Esophagus mucosa (tissue), 1 donor: ENCODE measurements around the gene C17orf50. TPM values are rescaled to one million over a fixed set of nuclear protein-coding genes. Genes with fewer than 3 reads are reported as not detected.
A peak's percentile ranks its signal among the peaks of the same experiment; 100 is the strongest.

Source experiments
- ATAC-seq: fragments of 200-7000 bp; cut with Tn5 transposase; one replicate; pipeline ENCODE4 v1.9.1; 2020
- total RNA-seq: library from RNA; stranded (reverse); gene quantifications from one replicate; pipeline ENCODE4 v1.2.4, GENCODE V29; 2023
- donor health status: DM: yes; HTN: yes; CAD: no.

Gene C17orf50
- total RNA-seq, 1 donor from 2014 or later, result not detected

DNA sequence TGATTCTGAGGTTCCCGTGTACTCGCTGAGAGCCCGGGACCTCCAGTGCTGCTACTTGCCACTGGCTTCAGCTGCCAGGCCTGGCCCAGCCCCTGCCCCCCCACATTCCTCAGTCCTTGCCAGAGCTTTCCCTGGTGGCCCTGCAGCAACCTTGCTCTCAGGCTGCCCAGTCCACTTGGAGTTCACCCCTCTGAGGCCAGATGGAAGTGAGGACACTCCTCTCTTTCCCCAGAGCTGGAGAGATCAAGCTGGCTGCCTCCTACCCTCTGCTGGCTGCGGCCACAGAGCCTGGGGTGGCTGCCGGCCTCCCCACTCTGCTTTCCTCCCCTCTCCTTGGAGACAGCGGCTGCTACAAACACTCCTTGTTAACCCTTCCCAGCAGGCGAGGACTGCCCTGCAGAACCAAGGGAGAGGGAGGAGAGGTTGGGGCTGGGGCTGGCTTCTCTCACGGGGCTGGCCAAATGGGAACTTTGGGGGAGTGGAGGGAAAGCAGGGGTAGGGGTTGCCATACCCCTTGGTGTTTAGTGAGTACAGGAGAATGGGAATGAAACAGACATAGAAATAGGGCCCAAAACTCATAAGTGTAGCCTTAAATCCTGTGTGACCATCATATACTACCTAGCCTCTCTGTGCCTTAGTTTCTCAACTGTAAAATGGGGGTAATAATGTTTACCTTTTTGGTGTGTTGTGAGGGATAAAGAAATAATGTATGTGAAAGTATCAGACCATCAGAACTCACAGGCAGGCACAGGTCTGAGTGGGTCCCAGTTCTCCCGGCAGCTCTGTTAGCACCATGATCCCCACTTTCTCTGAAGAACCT is 7.5 kb upstream of the C17orf50 start, which contains the start of gene GAS2L2:
TSS of gene GAS2L2 (minus strand) at position 295 of the 820 bp plus-strand sequence. CDS start 389 bp downstream, outside the sequence.
- no peak for ATAC-seq

DNA sequence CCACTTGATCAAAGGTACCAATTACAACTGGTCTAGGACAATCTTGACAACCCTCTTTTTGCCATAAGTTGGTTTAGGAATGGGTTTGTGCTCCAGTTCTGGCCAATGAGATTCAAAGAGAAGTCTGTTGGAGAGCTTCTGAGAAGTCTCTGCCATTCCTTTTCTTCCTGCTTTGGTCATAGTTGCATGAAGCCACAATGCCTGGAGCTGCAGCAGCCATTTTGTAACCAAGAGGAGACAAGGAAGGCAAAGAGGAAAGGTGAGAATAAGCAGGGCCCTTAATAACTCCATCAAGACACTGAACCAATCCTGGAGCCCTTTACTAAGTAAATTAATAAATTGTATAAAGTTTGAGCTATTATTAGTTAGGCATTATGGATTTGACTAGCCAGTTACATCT is 3.4 kb upstream of the C17orf50 start:
- ATAC-seq, result no peak

DNA sequence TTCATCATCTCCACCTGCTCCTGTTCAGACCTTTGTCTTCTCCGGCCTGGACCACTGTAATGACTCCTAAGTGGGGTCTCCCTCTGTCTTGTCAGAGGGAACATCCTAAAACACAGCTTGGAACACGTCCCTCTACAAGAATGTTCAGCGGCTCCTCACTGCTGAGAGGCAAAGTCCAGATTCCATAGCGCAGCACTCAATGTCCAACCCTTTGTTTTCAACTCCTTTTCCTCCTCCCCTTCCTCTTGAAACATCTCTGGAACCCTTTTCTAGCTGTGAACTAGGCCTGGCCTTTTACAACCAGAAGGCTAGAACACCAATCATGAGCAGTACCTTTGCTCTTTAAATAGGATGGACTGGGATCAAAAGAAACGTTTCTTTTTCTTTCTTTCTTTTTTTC is 914 bp downstream of the C17orf50 start:
- no peak for ATAC-seq

DNA sequence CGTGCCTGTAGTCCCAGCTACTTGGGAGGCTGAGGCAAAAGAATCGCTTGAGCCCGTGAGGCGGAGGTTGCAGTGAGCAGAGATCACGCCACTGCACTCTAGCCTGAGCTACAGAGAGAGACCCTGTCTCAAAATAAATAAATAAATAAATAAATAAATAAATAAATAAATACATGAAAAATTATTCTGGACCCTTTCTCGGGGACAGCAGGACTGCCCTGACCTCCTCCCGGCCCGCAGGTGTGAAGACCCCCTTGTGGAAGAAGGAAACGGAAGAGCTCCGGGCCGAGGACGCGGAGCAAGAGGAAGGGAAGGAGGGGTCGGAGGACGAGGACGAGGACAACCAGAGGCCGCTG is 3.1 kb downstream of the C17orf50 start:
- ATAC-seq, result no peak

DNA sequence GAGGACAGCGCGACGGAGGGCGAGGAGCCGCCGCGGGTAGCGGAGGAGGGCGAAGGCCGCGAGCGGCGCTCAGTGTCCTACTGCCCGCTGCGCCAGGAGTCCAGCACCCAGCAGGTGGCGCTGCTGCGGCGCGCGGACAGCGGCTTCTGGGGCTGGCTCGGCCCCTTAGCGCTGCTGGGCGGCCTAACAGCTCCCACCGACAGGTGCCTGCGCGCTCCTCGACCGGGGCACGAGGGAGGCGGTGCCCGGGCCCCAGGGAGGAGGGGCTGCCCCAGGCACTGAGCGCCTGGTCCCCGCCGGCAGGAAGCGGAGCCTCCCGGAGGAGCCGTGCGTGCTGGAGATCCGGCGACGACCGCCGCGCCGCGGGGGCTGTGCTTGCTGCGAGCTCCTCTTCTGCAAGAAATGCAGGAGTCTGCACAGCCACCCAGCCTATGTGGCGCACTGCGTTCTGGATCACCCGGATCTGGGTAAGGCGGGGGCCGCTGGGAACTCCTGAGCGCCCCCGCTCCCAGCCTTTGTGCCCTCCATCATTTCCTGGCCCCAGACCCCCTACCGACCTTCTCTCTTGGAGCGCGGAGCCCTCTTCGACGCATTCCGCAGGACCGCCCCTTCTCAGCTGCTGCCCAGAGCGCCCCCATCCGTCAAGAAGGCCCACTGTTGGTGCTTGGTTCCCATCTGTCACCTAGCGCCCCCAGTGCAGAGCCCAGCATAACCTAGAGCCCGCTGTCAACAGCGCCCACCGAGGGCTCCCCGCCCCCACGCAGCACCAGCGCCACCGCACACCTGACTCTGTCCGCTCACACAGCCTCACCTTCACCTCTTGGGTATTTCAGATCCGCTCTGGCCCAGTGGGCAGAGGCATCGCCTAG is 3.7 kb downstream of the C17orf50 start:
- ATAC-seq, result peak; percentile 92

DNA sequence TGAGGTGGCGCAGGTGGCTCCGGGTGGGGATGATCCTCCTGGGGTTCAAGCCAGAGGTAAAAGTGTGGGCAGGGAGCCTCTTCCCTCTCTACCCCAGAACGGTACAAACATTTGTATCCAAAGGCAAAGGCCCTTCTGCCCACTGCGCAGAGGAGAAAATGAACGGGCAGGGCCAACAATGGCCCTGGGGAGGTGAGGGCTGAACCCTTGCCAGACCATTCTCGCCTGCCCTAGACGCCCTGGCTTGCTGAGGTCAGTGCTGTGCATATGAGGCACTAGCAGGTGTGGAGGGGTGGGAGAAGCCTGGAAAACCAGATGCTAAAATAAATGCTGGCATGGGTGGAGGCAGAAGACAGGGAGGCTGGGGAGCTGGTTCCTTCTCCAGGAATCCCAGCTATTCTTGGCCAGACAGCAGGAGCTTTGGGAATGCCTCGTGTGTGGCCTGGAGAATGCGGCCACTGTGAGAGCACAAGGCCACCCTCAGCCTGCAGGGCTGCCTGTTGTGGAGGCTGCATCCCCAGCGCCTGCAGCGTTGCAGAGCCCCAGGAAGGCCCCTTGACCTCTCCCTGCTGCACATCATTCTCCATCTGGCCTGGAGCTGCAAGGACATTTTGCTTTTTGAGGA is 4.5 kb downstream of the C17orf50 start:
- ATAC-seq, result no peak

DNA sequence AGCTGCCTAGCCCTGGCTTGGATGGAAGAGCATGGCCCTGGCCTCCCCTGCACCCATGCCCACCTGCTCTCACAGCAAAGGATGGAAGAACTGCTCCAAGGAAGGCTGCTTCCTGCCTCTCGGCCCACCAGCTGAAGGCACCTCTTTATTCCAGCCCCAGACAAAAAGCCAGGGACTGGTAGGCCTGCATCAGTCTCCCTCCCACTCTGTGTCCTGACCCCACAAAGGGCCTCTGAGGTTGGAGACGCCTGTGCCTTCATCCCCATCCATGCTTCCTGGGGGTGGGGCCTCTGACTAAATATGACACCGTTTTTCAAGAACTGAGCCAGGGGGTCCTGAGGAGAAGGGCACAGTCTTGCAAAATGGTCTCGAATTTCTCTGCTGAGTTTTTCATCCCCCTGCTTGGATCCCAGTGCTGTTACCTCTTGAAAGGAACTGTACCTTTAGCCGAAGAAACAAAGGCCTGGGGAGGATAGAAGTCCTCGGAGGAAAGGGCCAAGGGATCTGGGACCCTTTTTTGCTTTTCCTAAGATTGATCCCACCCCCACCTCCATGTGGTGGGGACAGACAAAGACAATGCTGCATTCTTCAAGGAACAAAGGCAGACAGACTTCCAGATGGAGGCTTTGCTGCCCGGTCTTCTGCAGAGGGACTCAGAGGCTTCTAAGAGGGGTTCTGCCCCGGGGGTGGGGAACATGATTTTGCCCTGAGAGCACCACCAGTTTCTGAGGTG is 5.2 kb downstream of the C17orf50 start:
- ATAC-seq, result no peak

DNA sequence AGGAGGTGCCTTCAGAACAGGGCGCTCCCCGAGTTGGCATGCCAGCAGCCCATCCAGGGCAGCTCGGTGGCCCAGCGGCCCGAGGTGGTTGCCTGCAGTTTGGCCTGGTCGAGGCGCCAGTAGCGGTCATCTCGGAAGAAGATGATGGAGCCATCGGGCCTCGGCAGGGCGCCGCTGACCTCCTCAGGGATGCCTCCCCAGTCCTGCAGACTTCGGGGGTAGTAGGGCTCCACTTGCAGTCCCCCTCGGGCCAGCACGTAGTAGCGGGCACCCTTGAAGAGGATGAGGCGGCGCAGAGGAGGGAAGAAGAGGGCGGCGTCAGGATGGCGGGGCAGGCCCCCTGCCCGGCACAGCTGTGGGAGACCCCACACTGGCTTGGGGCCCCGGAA is 5.8 kb downstream of the C17orf50 start:
- ATAC-seq, result no peak

DNA sequence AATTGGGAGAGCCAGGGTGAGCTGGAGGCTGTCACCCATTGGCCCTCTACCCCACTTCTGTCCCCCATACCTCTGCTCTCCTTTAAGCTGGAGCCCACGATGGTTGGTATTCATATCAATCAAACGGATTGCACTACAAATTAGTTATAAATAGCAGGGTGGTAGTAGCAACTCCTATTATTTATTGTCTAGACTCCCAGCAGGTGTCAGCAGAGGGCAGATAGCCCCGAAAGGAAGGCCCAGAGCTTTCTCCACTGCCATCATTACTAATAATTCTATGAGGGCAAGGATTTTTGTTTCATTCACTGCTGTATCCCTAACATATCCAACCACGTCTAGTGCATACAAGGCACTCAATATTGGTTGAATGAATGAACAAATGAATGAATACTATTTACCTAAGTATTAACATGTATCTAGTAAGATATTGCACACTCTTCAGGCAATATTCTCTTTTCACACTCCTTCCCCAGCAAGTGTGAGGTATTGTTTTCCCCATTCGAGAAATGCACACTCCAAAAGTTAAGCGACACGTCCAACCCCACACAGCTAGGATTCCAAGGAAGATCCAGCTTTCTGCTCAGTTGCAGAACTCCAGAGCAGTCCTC is 6.3 kb downstream of the C17orf50 start:
- ATAC-seq, result no peak

DNA sequence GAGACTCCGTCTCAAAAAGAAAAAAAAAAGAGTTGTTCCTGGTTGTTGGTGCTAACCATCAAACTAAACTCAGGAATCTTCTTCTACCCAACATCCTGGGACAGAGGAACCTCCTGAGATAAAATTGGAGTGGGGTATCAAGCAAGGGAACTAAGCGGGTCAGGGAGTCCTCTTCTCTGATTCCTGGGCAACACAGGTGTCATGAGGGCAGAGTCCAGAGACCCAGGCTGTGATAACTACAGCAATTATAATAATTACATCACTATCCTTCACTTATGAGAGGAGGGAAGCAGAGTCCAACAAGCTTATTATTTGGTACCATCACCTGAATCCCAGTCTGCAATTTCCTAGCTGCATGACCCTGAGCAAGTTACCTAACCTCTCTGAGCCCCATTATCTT is 8.1 kb downstream of the C17orf50 start:
- no peak for ATAC-seq

DNA sequence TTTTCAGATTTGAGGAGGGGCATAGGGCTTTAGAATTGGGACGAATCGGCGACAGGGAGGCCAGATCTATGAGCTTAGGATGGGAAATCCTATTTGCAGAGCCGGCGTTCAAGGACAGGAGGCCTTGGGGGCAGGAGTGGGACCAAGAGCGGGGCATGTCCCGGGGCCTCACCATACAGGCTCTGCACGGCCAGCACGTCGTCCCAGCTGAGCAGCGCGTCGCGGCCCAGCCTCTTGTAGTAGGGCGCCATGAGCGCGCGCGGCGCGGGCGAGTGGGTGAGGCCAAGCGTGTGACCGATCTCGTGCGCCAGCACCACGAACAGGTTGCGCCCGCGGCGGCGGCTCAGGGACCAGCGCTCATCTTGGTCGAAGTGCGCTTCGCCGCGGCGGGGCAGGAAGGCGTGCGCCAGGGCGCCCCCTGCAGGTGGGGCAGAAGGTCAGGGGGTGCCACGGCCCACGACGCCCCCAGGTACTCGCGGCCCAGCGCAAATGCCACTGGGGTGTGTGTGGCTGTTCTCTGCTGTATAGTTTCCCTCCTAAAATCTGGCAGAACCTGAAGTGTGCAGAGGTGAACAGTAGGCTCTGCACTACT is 9.3 kb downstream of the C17orf50 start:
- no peak for ATAC-seq

DNA sequence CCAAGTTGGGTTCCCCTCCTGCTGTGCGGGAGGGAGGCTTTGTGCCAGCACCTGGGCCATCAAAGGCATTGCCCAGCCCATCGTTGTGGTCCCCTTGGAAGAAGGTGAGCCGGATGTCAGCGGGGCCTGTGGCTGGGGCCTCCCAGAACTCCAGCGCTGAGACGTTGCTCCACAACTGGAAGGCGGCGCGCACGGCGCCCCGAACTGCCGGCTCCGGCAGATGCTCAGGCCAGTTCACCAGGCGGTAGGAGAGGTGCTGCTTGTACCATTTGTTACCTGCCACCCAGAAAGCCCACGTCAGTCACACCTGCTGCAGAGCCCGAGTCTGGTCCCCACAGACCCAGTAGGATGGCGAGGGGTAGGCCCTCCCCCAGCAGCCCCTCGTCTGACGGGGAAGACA is 12.4 kb downstream of the C17orf50 start:
- no peak for ATAC-seq

DNA sequence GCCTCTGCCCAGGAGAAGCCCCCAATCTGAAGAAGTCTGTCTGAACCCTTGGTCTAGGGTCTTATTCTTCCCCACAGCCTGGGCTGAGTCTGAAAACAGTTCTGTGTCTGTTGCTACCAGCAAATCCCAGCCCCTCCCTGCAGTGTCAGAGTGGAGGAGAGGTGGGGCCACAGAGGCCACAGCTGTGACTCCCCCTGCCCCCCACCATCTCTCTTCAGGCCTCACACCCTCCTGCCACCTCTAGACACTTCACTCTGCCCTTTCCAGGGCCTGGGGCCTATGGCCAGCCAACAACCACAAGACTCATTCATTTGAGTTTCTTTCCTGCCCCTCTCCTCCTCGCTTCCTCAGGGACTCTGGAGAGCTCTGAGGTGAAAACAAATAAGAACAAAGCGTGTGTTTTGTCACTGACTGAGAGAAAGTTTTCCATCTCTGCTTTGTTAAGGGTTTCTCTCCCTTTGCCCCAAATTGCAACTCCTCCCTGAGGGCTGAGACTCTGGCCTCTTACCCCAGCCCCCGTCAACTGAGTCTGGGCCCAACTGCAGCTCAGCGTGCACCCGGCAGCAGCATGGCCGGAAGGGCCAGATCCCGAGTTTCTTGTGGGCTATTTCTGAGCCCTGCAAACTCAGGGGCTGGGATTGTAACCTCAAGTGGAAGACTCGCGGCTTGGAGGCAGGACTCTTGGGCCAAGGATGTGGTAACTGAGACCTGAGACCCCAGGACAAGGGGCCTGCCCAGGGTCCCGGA is 13.2 kb downstream of the C17orf50 start:
- no peak for ATAC-seq

DNA sequence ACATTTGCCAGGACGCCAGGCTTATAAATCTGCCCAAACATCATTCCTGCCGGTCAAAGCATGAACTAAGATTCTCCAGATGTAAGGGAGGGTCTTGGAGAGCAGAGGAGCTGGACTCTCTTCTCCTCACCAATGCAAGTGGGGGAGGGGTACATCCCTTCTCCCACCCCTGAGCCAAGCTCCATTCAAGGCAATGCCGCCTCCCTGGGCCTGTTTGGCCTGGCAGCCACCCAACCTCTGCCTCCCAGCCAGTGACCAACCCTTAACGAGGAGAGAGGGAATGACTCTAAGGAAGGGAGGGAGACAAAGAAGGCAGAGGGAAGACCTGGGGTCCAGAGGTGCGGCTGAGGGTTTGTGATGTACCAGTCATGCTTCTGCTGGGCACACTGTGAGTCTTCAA is 13.8 kb downstream of the C17orf50 start:
- peak; percentile 37 for ATAC-seq

DNA sequence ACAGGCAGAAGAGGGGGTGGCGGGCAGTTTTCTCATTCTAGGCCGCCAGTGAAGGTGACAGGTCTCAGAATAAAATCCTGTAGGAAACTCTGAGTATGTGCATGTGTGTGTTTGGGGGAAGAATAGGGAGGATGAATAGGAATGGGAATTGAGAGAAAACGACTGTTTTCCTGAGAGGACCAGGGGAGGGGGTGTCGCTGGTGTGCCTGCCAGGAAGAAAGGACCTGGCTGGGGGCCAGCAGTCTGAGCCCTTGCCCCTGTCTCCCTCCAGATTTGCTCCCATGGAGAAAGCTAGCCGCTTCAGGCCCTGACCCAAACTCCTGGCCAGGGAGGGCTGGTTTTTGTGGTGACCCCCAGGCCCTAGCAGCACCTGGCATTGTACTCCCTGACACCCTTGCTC is 14.4 kb downstream of the C17orf50 start:
- no peak for ATAC-seq

DNA sequence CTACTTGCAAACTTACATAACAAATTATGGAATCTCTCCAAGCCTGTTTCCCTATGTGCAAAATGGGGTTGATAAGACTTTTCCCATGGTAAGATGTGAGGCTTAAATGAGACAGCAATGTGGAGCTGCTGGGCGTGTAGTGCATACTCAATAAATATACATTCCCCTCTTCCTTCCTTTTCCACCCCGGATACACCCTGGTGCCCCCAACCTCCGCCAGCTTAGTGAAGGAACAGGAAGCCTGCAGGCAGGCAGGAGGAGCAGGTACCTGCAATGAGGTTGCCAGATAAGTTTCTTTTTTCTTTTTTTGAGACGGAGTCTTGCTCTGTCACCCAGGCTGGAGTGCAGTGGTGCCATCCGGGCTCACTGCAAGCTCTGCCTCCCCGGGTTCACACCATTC is 14.9 kb downstream of the C17orf50 start:
- no peak for ATAC-seq

DNA sequence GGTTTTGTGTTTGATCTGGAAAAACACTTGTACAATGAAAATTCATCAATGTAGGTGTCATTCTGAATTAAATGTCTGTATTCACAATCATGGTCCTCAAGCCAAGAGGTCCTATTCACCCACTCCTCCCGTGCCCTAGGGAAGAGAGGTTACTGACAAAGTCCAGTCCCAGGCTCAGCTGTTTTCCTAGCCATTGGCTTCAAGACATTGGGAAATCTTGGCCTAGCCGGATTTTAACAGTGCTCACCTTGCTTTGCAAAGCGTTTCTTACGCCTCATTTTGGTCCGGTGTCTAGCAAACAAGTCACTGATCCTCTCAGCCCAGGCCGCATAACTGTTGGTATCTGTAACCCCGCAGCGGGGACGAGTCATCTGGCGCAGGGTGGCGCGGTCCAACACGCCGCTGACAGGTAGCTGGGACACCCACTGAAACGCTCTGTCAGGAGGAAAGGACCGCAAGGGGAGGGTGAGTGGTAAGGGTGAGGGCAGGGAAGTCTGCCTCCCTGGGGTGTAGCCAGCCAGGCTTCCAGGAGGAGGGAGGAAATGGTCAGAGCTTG is 18.0 kb downstream of the C17orf50 start:
- no peak for ATAC-seq

DNA sequence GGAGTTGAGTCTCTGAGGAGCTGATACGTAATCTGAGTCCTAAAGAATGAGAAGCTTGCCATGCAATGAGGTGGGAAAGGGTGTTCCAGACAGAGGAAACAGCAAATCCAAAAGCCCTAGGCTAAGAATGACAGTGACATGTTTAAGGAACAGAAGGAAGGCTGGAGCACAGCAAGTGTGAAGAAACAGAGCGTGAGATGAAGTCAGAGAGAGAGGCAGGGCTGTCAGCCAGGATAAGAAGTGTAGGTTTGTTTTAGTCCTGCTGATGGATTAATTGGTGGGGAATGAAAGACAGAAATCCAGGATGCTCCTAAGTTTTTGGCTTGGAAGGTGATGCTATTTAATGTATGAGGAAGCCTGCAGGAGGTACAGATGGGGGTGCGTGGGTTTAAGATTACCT is 20.3 kb downstream of the C17orf50 start:
- no peak for ATAC-seq

DNA sequence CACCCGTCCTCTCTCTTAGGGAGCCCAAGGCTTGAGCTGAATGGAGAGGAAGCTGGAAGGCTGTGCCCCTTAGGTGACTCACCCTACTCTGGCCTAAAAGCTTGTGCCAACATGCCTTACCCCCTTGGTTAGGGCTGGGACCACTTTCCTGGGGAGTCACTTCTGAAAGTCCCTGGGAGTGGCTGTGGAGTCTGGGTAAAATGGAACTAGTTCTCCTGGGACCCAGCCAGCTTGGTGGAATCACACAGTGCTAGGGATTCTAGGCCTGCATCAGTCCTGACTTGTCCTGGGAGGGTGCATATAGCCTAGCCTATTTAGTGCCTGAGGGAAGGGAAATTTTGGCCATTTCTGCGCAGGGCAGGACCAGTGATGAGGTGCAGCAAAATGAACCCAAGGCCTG is 24.2 kb downstream of the C17orf50 start:
- ATAC-seq, result peak; percentile 94

DNA sequence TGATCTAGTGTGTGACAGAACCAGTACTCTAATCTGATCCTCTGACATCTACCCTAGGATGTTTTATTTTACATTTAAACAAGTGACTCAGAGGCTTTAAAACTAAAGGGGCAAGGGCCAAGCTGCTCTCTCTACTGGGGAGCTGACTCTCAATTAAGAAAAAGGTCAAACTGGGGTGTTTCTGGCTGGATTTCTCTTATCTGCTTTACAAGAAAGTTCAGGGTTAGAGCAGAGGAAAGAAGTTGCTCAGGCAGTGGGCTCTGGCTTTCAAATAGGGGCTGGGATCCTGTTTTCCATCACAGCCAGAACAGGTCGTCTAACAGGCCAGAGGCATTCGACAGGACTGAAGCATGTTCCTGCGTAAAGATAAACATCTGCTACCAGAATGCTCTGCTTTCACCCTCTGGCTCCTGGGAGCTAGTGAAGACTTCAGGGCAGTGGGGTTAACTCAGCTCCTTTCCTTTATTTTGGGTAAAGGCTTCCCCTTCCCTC is 26.3 kb downstream of the C17orf50 start:
- ATAC-seq, result no peak
